T follicular helper cell (primary cell): Measurements from ENCODE around the gene SLC10A7.

ENCODE experiments used
- DNase-seq: peaks from one replicate; pipeline ENCODE4 v3.0.0-alpha.2; 2020; ENCODE audit warnings: low read depth

The SLC10A7 gene

GRCh38 chr4:146494143-146494542 lies 27.6 kb downstream of the SLC10A7 start:
- DNase-seq: no peak

- no peak for DNase-seq
Observed at GRCh38 chr4:146490106-146490505, 31.6 kb downstream of the SLC10A7 start.

GRCh38 chr4:146488495-146489174 lies 33.1 kb downstream of the SLC10A7 start:
- DNase-seq: no peak

- no peak for DNase-seq
Observed at GRCh38 chr4:146486565-146486964, 35.2 kb downstream of the SLC10A7 start.

GRCh38 chr4:146485968-146486367 lies 35.8 kb downstream of the SLC10A7 start:
- DNase-seq: no peak

GRCh38 chr4:146482788-146483187 lies 39.0 kb downstream of the SLC10A7 start:
- no peak for DNase-seq

- DNase-seq: no peak
Observed at GRCh38 chr4:146481246-146481645, 40.5 kb downstream of the SLC10A7 start.

GRCh38 chr4:146478009-146478408 lies 43.7 kb downstream of the SLC10A7 start:
- DNase-seq: no peak

GRCh38 chr4:146477054-146477453 lies 44.7 kb downstream of the SLC10A7 start:
- no peak for DNase-seq

- no peak for DNase-seq
Observed at GRCh38 chr4:146472404-146472803, 49.3 kb downstream of the SLC10A7 start.

GRCh38 chr4:146470604-146471003 lies 51.1 kb downstream of the SLC10A7 start:
- DNase-seq: no peak

- no peak for DNase-seq
Observed at GRCh38 chr4:146469022-146469421, 52.7 kb downstream of the SLC10A7 start.

GRCh38 chr4:146465628-146466027 lies 56.1 kb downstream of the SLC10A7 start:
- DNase-seq: no peak

GRCh38 chr4:146462251-146462650 lies 59.5 kb downstream of the SLC10A7 start:
- DNase-seq: no peak

GRCh38 chr4:146458594-146458993 lies 63.1 kb downstream of the SLC10A7 start:
- no peak for DNase-seq

GRCh38 chr4:146456681-146457080 lies 65.1 kb downstream of the SLC10A7 start:
- no peak for DNase-seq

GRCh38 chr4:146453181-146453807 lies 68.4 kb downstream of the SLC10A7 start:
- DNase-seq: no peak

- DNase-seq: no peak
Observed at GRCh38 chr4:146450524-146450923, 71.2 kb downstream of the SLC10A7 start.

GRCh38 chr4:146446555-146446954 lies 75.2 kb downstream of the SLC10A7 start:
- no peak for DNase-seq

GRCh38 chr4:146445198-146446150 lies 76.3 kb downstream of the SLC10A7 start:
- DNase-seq: no peak

- DNase-seq: no peak
Observed at GRCh38 chr4:146443525-146443924, 78.2 kb downstream of the SLC10A7 start.

- DNase-seq: no peak
Observed at GRCh38 chr4:146442801-146443200, 78.9 kb downstream of the SLC10A7 start.

GRCh38 chr4:146439999-146440398 lies 81.7 kb downstream of the SLC10A7 start:
- no peak for DNase-seq
